ENCODE measurements around the gene CHRNA7. TPM values are rescaled to one million over a fixed set of nuclear protein-coding genes. Genes with fewer than 3 reads are reported as not detected.
A peak's percentile ranks its signal among the peaks of the same experiment; 100 is the strongest.

CHRNA7 gene
- polyA plus RNA-seq, 2 of the 4 experiments (the other 2 are of a cell fraction): 1.3 to 1.4 TPM

GRCh38 chr15:32053719-32054118 is 23.4 kb downstream of the CHRNA7 start (continued):
- TF ChIP-seq EHMT2 (IDR thresholded peaks at IDR 0.05; ENCODE audit: low read depth) (no peak), NPAS2 (CRISPR knock-in tag; IDR thresholded peaks at IDR 0.05; ENCODE audit: borderline replicate concordance) (no peak), RCOR1 (IDR thresholded peaks at IDR 0.05; ENCODE audit: low read depth, low read length) (no peak), ZNF302 (CRISPR knock-in tag; IDR thresholded peaks at IDR 0.05) (no peak), PBX3 (IDR thresholded peaks at IDR 0.05) (no peak)

- 33% methylated on average over 4 of the region's 4 CpGs for WGBS (ENCODE audit: missing lambda C conversion rate)
- Histone ChIP-seq H3K9me3 (no peaks in the 10 kb centered on the region), H3K27ac (no peak overlapping the region), H3K4me3 (no peak overlapping the region), H3K4me2 (no peak overlapping the region), H3K4me1 (no peaks in the 10 kb centered on the region)
- DNase-seq (ENCODE audit: low read depth in 1 of 2, low spot score in 1 of 2) (no peak), ATAC-seq (no peak), FAIRE-seq (peak; percentile 18)
- ChIA-PET POLR2A (no interaction called here), CTCF (interaction anchor here (1.5 kb wide), 1 partner anchor 20 kb away, joined by 3 read pairs; no protein-coding TSS in a partner anchor)
- TF ChIP-seq EP300 (IDR thresholded peaks at IDR 0.05) (no peak), EHF (CRISPR knock-in tag; IDR thresholded peaks at IDR 0.05) (no peak), ESRRA (IDR thresholded peaks at IDR 0.05; ENCODE audit: borderline replicate concordance, low read length) (no peak), CBX2 (IDR thresholded peaks at IDR 0.05; ENCODE audit: borderline replicate concordance, low read depth) (no peak), PHF8 (IDR thresholded peaks at IDR 0.05; ENCODE audit: borderline replicate concordance, low read depth) (no peak), SREBF2 (IDR thresholded peaks at IDR 0.05) (no peak), TFCP2L1 (CRISPR knock-in tag; IDR thresholded peaks at IDR 0.05) (no peak), RARB (CRISPR knock-in tag; IDR thresholded peaks at IDR 0.05) (no peak), RAD21 (conservative IDR thresholded peaks at IDR 0.05 in 1 of 2, IDR thresholded peaks at IDR 0.05 in 1 of 2) (no peak), CHD4 (IDR thresholded peaks at IDR 0.05; ENCODE audit: borderline replicate concordance) (no peak), ZSCAN20 (CRISPR knock-in tag; IDR thresholded peaks at IDR 0.05) (no peak), FOXS1 (CRISPR knock-in tag; IDR thresholded peaks at IDR 0.05) (no peak), E2F6 (IDR thresholded peaks at IDR 0.05; ENCODE audit: borderline replicate concordance, low read depth) (no peak), HDAC2 (IDR thresholded peaks at IDR 0.05) (no peak), SMC3 (IDR thresholded peaks at IDR 0.05) (no peak), HEYL (CRISPR knock-in tag; IDR thresholded peaks at IDR 0.05) (no peak), RFX5 (IDR thresholded peaks at IDR 0.05) (no peak)
Measured at GRCh38 chr15:32057876-32058425, 27.6 kb downstream of the CHRNA7 start.

- ATAC-seq (no peak; a peak in 1 of 6 replicates), DNase-seq (ENCODE audit: low read depth in 1 of 2, low spot score in 1 of 2) (no peak), FAIRE-seq (no peak)
- H3K4me3 ChIP-seq: no peak overlapping the region
- peaks cover 7% of the 10 kb centered on the region; the same call in 1 of the 3 replicates for H3K9me3 ChIP-seq
- no peaks in the 10 kb centered on the region for H3K4me1 ChIP-seq
- H3K4me2 ChIP-seq: no peak overlapping the region
- POLR2A ChIA-PET: no interaction called here
- 60% methylated on average over 7 of the region's 7 CpGs for WGBS (ENCODE audit: missing lambda C conversion rate)
- CTCF ChIA-PET: interaction anchor here (0.8 to 1.2 kb wide), 2 partner anchors 8 to 31 kb away, joined by 3 to 4 read pairs; no protein-coding TSS in a partner anchor
- H3K27ac ChIP-seq: no peak overlapping the region
- TF ChIP-seq HES2 (IDR thresholded peaks at IDR 0.05) (no peak), E2F6 (IDR thresholded peaks at IDR 0.05; ENCODE audit: borderline replicate concordance, low read depth) (no peak), POLR2A (IDR thresholded peaks at IDR 0.05; ENCODE audit: low read length) (no peak), ELK1 (IDR thresholded peaks at IDR 0.05; ENCODE audit: low read depth, low read length) (no peak), FOSL2 (IDR thresholded peaks at IDR 0.05) (no peak), FOSL2 (CRISPR knock-in tag; IDR thresholded peaks at IDR 0.05) (no peak), HMGXB4 (CRISPR knock-in tag; IDR thresholded peaks at IDR 0.05; ENCODE audit: borderline replicate concordance) (no peak), MAX (IDR thresholded peaks at IDR 0.05) (no peak), ZNF302 (CRISPR knock-in tag; IDR thresholded peaks at IDR 0.05) (no peak), PBX3 (IDR thresholded peaks at IDR 0.05) (no peak), BHLHE40 (IDR thresholded peaks at IDR 0.05; ENCODE audit: low read depth, low read length) (no peak), ZC3H11A (IDR thresholded peaks at IDR 0.05) (no peak)
Measured at GRCh38 chr15:32060706-32061105, 30.4 kb downstream of the CHRNA7 start.
